GM15510 (cell line): ENCODE data around the gene ADAMTSL2.

ENCODE experiments used
- POLR2A ChIP-seq: IDR thresholded peaks from 3 replicates; pipeline ENCODE4 v1.6.1; 2011; ENCODE audit warnings: borderline replicate concordance; ENCODE audit not compliant: insufficient read length; ENCODE audit errors: extremely low read depth

Gene ADAMTSL2

DNA sequence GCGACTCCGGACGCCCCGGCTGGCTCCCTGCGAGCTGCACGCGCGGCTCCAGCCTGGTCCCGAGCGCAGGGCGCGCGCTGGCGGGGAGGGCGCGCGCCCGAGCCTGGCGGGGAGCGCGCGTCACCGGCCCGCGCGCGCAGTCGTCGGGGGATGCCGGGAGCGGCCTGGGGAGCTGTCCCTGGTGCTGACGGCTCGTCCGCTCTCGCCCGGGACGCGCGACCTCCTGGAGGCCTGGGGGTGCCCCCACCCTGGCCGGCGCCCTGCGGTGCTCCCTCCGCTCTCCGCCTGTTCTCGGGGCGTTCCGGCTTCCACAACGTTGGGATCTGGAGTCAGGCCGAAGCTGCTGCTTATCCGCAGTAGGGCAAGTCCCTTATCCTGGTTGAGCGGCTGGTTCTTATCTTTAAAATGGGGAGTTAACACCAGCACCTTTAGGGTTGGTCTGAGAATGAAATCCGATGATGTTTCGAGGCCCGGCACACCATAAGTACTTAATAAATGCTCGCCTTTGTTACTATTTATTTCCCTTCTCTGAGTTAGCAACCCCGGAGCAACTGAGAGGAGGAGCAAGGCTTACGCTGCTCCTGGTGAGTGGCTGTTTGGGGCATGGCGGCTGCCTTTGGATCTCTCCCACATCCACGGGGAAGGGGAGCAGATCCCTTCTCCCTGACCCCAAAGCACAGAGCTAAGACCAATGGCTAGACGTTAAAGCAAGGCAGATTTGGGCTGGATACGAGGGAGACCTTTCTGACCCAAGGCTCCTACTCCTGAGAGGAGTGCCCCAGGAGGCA lies 75.0 kb downstream of the ADAMTSL2 start, which contains the start of gene FAM163B:
TSS of gene FAM163B (minus strand) at position 79 of the 788 bp plus-strand sequence. CDS start 29,166 bp downstream, outside the sequence.
- no peak for TF ChIP-seq POLR2A

DNA sequence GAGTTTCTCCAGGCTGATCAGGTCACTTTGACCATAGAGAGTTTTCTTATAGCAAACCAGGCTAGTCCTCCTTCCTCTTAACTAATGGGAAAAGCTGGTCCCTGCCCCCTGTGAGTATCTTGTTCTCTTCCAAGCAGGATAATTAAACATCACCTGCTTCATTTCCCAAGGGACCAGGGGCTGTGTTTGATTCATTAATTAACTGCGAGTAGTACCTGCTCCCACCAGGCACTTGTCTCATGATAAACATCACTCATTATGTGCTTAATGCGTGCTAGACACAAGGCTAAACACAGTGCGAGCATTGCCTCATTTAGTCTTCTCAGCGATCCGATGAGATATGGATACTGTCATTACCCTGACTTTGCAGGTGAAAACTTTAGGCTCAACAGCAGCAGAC lies 76.3 kb downstream of the ADAMTSL2 start:
- no peak for TF ChIP-seq POLR2A

DNA sequence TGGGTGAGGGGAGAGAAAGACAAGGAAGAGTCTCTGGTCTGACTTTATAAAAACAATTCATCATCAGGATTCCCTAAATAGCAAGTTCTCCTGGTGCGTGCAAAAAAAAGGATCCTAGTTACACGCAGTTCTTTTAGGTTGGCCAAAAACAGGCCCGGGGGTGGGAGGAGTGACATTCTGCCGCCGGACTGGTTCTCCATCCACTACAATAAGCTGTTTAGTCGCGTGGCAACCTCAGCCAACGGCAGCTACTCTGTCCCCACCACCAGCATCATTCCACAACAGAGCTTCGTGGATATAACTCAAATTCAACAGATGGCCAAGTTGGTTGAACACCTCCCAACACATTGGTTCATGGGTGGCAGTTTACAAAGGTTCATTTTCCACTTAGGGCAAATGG lies 77.5 kb downstream of the ADAMTSL2 start:
- TF ChIP-seq POLR2A: no peak

DNA sequence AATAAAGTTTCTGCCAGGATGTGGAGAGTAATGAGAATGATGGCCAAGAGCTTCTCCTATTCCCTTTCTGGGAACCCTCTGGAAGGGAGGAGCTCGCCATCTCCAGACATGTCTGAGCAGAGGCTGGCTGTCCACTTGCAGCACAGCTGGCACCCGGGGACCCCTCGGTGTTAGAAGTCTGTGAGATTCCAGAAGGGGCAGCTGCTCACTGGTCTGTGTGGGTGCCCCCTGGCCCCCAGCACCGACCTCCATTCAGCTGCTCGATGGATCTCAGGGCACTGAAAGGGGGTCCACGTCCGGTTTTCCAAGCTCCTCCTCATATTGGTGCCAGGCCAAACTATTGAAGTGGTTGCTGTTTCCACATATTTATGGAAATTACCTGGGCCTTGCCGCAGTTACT lies 78.3 kb downstream of the ADAMTSL2 start:
- no peak for TF ChIP-seq POLR2A

DNA sequence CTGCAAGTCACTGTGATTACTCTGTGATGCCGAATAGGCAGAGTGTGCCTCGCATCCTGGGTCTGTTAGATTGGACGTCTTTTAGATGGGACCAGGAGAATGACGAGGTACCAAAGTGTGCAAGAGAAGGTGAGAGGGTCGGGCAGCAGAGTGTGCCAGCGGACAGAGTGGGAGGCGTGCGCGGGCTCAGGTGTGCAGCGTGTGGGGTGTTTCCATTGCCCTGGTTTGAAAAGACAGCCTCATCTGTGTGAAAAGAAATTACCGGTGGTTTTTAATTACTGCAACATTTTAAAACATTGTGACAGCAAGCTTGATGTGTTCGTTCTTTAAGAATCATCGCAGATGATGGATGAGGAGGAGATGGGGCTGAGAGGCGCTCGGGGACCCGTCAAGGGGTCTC lies 78.9 kb downstream of the ADAMTSL2 start:
- no peak for TF ChIP-seq POLR2A

DNA sequence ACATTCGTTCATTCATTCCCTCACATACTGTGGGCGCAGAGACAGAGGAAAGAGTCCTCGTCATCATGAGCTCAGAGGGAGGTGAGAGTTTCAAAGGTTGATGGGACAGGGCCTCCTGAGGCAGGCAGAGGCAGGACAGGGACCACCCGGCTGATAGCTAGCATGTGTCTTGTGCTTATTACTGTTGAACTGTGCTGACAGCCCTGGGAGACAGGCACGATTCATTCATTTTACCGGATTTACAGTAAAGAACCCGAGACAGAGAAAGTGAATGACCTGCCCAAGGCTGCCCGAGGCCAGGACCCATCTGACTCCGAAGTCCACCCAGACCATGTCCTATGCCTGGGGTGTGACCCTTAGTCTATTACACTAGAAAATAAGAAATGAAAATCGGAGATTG lies 79.6 kb downstream of the ADAMTSL2 start:
- no peak for TF ChIP-seq POLR2A

DNA sequence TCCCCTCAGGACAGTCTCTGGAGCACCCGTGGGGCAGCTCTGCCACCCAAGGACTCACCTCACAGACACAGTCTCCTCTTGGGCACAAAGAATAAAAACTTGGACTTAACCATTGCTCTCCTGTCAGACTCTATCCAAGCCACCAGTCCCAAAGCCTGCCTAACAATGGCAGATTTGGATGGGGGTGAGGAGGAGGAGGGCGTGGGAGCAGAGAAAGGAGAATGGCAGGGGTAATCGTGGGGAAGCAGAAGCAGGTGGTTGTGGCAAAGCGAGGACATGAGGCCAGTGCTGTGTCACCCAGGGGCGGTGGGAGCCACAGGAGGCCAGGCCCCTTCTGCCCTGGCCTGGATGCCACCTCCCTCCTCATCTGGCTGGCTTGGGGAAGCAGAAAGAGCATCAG lies 80.2 kb downstream of the ADAMTSL2 start:
- no peak for TF ChIP-seq POLR2A

DNA sequence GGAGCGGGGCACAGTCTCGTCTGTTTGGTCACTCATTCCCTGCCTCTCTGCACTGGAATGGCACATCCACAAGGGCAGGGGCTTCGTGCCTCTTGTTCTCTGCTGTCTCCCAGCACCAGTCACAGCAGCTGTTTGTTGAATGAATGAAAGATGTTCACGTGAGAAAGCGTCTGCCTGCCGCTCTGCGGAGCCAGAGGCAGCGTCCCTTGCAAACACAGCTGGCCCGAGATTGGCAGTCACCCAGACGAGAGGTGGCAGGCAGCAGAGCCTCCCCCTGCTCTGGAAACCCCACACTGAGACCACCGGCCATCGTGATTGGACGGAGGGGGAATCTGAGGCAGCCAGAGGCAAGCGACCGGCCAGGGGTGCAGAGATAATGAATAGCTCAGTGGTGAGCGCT lies 80.7 kb downstream of the ADAMTSL2 start:
- TF ChIP-seq POLR2A: no peak

DNA sequence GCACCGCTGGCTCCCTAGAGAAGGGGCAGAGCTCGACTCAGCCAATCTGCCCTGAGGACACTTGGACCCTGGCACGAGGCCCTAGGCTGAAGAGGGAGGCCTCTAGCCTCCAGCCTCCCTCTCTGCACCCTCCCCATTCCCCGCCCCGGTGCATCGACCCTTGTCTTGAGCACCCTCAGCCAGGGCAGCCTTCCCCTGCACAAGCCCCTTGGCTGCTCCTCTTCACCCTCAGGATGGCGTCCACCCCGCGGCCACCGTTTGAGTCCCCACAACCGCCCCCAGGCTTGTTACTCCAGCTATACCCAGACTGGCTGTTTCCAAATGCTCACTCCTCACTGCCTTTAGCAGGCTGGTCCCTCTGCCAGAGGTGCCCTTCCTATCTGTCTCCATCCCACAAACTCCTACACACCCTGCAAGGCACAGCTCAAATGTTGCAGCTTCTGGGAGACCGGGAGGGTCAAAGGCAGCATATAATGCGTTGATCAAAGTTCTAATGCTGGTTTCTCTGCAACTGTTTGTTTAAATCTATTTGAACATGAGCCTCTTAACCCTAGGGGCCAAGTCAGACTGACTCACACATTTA lies 81.2 kb downstream of the ADAMTSL2 start:
- TF ChIP-seq POLR2A: no peak

DNA sequence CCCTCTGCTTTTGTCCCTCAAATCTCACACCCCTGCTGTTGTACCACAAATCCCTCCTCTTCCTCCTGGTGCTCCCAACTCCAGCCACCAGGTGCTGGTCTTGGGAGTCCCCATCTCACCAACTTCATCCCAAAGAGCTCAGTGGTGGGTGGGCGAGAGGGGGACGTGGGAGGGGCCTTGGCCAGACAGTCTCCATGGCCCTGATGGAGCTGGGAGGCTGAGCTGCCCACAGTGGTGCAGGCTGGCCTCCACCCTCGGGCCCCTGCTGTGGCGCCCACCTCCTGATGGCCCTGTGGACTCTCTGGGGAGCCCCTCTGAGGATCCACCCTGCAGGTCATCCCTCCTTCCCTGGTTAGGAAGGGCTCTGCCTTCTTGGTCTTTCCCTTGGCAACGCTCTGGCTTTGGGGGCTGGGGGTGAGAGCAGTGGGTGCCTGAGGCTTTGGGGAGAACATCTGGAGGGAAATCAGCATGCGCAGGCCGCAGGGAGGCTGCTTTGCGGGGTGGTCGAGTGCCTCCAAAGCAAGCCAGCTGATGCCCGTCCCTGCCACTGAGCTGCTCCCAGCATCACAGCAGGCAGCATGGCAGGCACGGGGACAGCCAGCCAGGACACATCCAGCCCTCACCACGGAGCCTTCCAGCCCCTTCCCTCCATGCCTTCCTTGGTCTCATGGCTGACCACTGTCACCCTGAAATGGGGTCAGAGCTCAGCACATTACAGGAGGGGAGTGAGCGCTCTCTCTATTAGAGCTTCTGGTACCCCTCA lies 82.3 kb downstream of the ADAMTSL2 start:
- TF ChIP-seq POLR2A: no peak

DNA sequence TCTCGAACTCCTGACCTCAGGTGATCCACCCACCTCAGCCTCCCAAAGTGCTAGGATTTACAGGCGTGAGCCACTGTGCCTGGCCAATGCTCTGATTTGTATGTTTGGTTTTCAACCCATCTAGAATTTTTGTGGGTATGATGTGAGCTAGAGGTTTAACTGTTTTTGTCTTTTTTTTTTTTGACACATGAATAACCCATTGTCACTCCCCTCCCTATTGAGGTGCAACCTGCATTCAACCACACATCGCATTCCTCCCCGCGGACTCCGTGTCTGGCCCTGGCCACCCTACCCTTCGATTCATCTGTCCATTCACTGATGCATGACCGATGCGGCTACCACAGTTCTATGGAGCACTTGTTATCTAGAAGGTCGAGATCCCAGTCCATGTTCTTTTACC lies 84.2 kb downstream of the ADAMTSL2 start:
- TF ChIP-seq POLR2A: no peak

DNA sequence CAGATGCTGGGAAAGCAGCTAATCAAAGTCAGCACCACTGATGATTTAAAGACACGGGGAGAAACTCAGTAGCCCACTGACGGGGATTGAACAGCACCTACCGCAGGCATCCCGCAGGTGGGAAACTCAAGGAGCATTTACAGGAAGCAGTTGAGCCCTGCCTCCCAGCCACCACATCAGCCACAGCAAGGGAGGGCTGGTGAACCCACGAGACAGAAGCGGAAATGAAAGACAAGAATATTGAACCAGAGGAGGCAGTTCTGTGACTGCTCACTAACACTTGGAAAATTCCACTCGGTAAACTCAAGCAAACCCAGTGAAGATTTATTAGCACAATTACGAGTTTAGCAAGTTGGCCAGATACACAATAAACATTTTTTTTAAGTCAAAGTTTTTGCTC lies 85.3 kb downstream of the ADAMTSL2 start:
- TF ChIP-seq POLR2A: no peak

DNA sequence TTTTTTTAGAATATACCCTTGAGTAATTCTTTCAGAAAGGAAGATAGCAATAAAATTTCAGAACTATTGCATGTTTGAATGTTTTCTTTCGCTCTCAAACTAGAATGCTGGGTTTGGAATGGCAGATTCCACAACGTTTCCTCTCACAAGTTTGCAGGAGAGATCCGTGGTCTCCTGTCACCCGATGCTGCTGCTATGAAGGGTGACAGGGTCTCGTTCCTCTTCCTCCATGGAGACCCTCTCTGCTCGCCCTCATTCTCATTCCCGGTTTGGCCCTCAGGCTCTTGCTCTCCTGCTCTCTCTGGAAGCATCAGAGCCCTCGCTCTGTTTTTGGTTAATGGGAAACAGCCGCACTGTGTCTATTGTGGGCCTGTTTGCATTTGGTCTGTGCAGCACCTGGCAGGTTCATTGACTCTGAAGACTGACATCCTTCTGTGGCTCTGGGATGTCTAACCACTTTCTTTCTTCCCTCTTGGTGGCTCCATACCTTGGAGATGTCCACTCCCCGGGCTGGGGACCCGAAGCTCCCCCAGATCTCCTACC lies 87.3 kb downstream of the ADAMTSL2 start:
- TF ChIP-seq POLR2A: no peak

DNA sequence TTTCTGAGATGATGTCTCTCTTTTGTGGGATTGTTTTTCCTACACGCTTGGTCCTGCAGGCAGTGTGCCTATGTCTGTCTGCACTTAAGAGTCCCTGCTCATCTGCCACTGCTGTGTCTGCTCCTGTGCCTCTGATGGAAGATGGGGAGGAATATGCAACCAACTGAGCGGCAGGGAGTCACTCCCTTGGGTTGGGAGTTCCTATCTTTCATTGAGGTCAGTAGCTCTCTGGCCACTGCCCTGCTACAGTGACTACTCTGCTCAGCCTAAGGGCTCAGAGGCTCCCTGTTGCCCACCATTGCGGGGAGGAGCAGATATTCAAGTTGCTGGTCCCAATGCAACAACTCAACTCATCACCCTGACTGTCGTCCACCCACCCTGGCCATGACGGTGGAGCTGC lies 88.1 kb downstream of the ADAMTSL2 start:
- TF ChIP-seq POLR2A: no peak
